Measurements from ENCODE around the gene TECPR2. TPM values are rescaled to one million over a fixed set of nuclear protein-coding genes. Genes with fewer than 3 reads are reported as not detected.
A peak's percentile ranks its signal among the peaks of the same experiment; 100 is the strongest.

The TECPR2 gene
- total RNA-seq, 1 experiment from 2014 or later, result 21.3 TPM

- no peak for TF ChIP-seq ATF1 (CRISPR knock-in tag; IDR thresholded peaks at IDR 0.05)
- Mint-ChIP-seq H3K27ac (no peak overlapping the region), H3K27me3 (ENCODE audit: low read depth) (no peaks in the 10 kb centered on the region), H3K9me3 (no peaks in the 10 kb centered on the region), H3K4me1 (peaks cover 15% of the 10 kb centered on the region), H3K4me3 (no peak overlapping the region), H3K36me3 (no peaks in the 10 kb centered on the region; the same call in 1 of the 2 replicates)
- ChIA-PET CTCF (interaction anchor here (1.0 to 2.1 kb wide), 3 partner anchors 9 to 69 kb away, joined by 5 to 9 read pairs (median 5); no protein-coding TSS in a partner anchor), POLR2A (no interaction called here)
- DNase-seq (ENCODE audit: low spot score), result no peak
- ATAC-seq, result no peak
Measured at GRCh38 chr14:102507081-102507856, 144.5 kb downstream of the TECPR2 start.

GRCh38 chr14:102507857-102508312 lies 145.1 kb downstream of the TECPR2 start:
- CTCF ChIA-PET, result interaction anchor here (0.6 to 2.1 kb wide), 6 partner anchors 9 to 462 kb away, joined by 3 to 9 read pairs (median 4); no protein-coding TSS in a partner anchor

More at GRCh38 chr14:102507857-102508312, 145.1 kb downstream of the TECPR2 start:
- POLR2A ChIA-PET, result no interaction called here
- ATAC-seq (no peak), DNase-seq (ENCODE audit: low spot score) (no peak)
- H3K4me3 Mint-ChIP-seq, result peak overlapping the region; percentile 78
- H3K27me3 Mint-ChIP-seq (ENCODE audit: low read depth), result no peaks in the 10 kb centered on the region
- no peak for TF ChIP-seq STAT6 (CRISPR knock-in tag; conservative IDR thresholded peaks at IDR 0.05; ENCODE audit: low read depth)
- TF ChIP-seq NFATC4 (CRISPR knock-in tag; IDR thresholded peaks at IDR 0.05), result no peak
- no peak for TF ChIP-seq NR3C1 (CRISPR knock-in tag; conservative IDR thresholded peaks at IDR 0.05; ENCODE audit: low read depth)
- no peak for TF ChIP-seq FOXP1 (CRISPR knock-in tag; IDR thresholded peaks at IDR 0.05; ENCODE audit: borderline replicate concordance)
- no peak for TF ChIP-seq MYBL2 (CRISPR knock-in tag; IDR thresholded peaks at IDR 0.05)
- no peak for TF ChIP-seq ZNF263 (CRISPR knock-in tag; IDR thresholded peaks at IDR 0.05; ENCODE audit: low read depth)
- no peak for TF ChIP-seq PRRX2 (CRISPR knock-in tag; IDR thresholded peaks at IDR 0.05)
- TF ChIP-seq KAT7 (CRISPR knock-in tag; IDR thresholded peaks at IDR 0.05; ENCODE audit: borderline replicate concordance), result no peak
- TF ChIP-seq FOXK1 (CRISPR knock-in tag; IDR thresholded peaks at IDR 0.05), result no peak
- no peak for TF ChIP-seq ZNF121 (CRISPR knock-in tag; IDR thresholded peaks at IDR 0.05)
- no peak for TF ChIP-seq ZNF219 (CRISPR knock-in tag; IDR thresholded peaks at IDR 0.05; ENCODE audit: borderline replicate concordance)
- TF ChIP-seq ZNF423 (CRISPR knock-in tag; IDR thresholded peaks at IDR 0.05), result no peak
- TF ChIP-seq ZNF532 (CRISPR knock-in tag; IDR thresholded peaks at IDR 0.05; ENCODE audit: borderline replicate concordance), result no peak
- TF ChIP-seq HMGA2 (CRISPR knock-in tag; IDR thresholded peaks at IDR 0.05), result no peak
- no peak for TF ChIP-seq ATF3 (CRISPR knock-in tag; conservative IDR thresholded peaks at IDR 0.05)
- no peak for TF ChIP-seq JUN (CRISPR knock-in tag; IDR thresholded peaks at IDR 0.05)
- TF ChIP-seq PREB (CRISPR knock-in tag; IDR thresholded peaks at IDR 0.05; ENCODE audit: borderline replicate concordance), result no peak
- TF ChIP-seq USF2 (CRISPR knock-in tag; IDR thresholded peaks at IDR 0.05), result no peak
- no peak for TF ChIP-seq ZBTB21 (CRISPR knock-in tag; IDR thresholded peaks at IDR 0.05; ENCODE audit: borderline replicate concordance)
- no peak for TF ChIP-seq SMAD3 (CRISPR knock-in tag; IDR thresholded peaks at IDR 0.05; ENCODE audit: borderline replicate concordance)
- peaks cover 15% of the 10 kb centered on the region for H3K4me1 Mint-ChIP-seq
- H3K9me3 Mint-ChIP-seq, result no peaks in the 10 kb centered on the region
- H3K27ac Mint-ChIP-seq, result peak overlapping the region; percentile 93
- no peaks in the 10 kb centered on the region; the same call in 1 of the 2 replicates for H3K36me3 Mint-ChIP-seq
